ENCODE data around the gene HP1BP3. TPM values are rescaled to one million over a fixed set of nuclear protein-coding genes. Genes with fewer than 3 reads are reported as not detected.

The HP1BP3 gene
- total and polyA plus RNA-seq, 2 of the 4 experiments (the other 2 are of a cell fraction) = 88.4 to 151 TPM

- Histone ChIP-seq H4K91ac (ENCODE audit: insufficient read depth, low read depth, low read length) (no peak overlapping the region), H2BK5ac (ENCODE audit: low read depth, low read length, poor library complexity, severe bottlenecking) (no peak overlapping the region), H3K4me1 (ENCODE audit: control insufficient read depth, insufficient read depth, low read length) (no peaks in the 10 kb centered on the region), H3K4me2 (ENCODE audit: low read depth, low read length) (no peak overlapping the region), H4K20me1 (ENCODE audit: insufficient read depth, low read length) (no peaks in the 10 kb centered on the region; the same call in 1 of the 2 replicates), H3K36me3 (ENCODE audit: control insufficient read depth, insufficient read depth, low read length) (no peaks in the 10 kb centered on the region), H3K79me1 (ENCODE audit: low read depth in 1 of 2, low read length in 2 of 2) (peaks cover 0 to 6% of the 10 kb centered on the region in 2 experiments; a peak in 1 of 4 replicates), H2AK9ac (replicated peaks; ENCODE audit: low read depth, low read length, poor library complexity) (no peak overlapping the region), H3K27ac (ENCODE audit: insufficient read depth, low read length) (no peak overlapping the region), H2AK5ac (ENCODE audit: low read depth, low read length) (no peak overlapping the region), H3K56ac (ENCODE audit: extremely low read depth, insufficient read depth, low read length) (no peak overlapping the region), H2BK20ac (ENCODE audit: low read depth, low read length) (no peak overlapping the region), H3K18ac (ENCODE audit: low read depth, low read length) (no peak overlapping the region), H3K23ac (ENCODE audit: low read depth, low read length) (no peak overlapping the region), H4K5ac (ENCODE audit: low read depth, low read length) (no peak overlapping the region), H3K9me3 (ENCODE audit: control insufficient read depth, insufficient read depth, low read length) (no peaks in the 10 kb centered on the region), H3K9me1 (ENCODE audit: insufficient read depth, low read length) (0 out of 2 replicates have a peak, but pooled peaks cover 6% of the 10 kb centered on the region), H2BK120ac (ENCODE audit: low read depth, low read length) (no peak overlapping the region), H2BK15ac (ENCODE audit: low read depth, low read length) (no peak overlapping the region), H3K14ac (replicated peaks; ENCODE audit: low read depth, low read length) (no peak overlapping the region), H3K27me3 (ENCODE audit: control insufficient read depth, insufficient read depth, low read length) (no peaks in the 10 kb centered on the region), H3K4me3 (ENCODE audit: insufficient read depth, low read depth, low read length) (no peak overlapping the region), H3K9ac (ENCODE audit: low read depth, low read length) (no peak overlapping the region), H2AFZ (replicated peaks; ENCODE audit: low read length, poor library complexity) (no peak overlapping the region), H3K4ac (ENCODE audit: low read depth, low read length) (no peak overlapping the region), H4K8ac (ENCODE audit: low read depth in 2 of 2, low read length in 2 of 2) (no peak overlapping the region)
- TF ChIP-seq CEBPB (IDR thresholded peaks at IDR 0.05; ENCODE audit: low read depth, low read length) = no peak
- TF ChIP-seq, protein P1, sequence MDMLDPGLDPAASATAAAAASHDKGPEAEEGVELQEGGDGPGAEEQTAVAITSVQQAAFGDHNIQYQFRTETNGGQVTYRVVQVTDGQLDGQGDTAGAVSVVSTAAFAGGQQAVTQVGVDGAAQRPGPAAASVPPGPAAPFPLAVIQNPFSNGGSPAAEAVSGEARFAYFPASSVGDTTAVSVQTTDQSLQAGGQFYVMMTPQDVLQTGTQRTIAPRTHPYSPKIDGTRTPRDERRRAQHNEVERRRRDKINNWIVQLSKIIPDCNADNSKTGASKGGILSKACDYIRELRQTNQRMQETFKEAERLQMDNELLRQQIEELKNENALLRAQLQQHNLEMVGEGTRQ (IDR thresholded peaks at IDR 0.05; ENCODE audit: low read depth, low read length) = no peak
- no peak for TF ChIP-seq CHD1 (IDR thresholded peaks at IDR 0.05; ENCODE audit: low read depth, low read length)
- TF ChIP-seq BHLHE40 (IDR thresholded peaks at IDR 0.05; ENCODE audit: low read depth, low read length) = no peak
- no peak for TF ChIP-seq RCOR1 (IDR thresholded peaks at IDR 0.05; ENCODE audit: insufficient replicate concordance, low read length)
- no peak for TF ChIP-seq POLR2A (IDR thresholded peaks at IDR 0.05; ENCODE audit: low read depth, low read length)
- TF ChIP-seq SMC3 (IDR thresholded peaks at IDR 0.05; ENCODE audit: low read depth, low read length) = no peak
- TF ChIP-seq NFE2L2 (IDR thresholded peaks at IDR 0.05; ENCODE audit: low read depth, low read length) = no peak
- no peak for TF ChIP-seq RAD21 (IDR thresholded peaks at IDR 0.05; ENCODE audit: low read length)
- TF ChIP-seq RFX5 (IDR thresholded peaks at IDR 0.05; ENCODE audit: low read depth, low read length) = no peak
- TF ChIP-seq ELK1 (IDR thresholded peaks at IDR 0.05; ENCODE audit: borderline replicate concordance, low read depth, low read length) = no peak
- no peak for TF ChIP-seq FOS (IDR thresholded peaks at IDR 0.05; ENCODE audit: low read depth, low read length)
- TF ChIP-seq MAFK (IDR thresholded peaks at IDR 0.05; ENCODE audit: low read depth, low read length) = no peak
- TF ChIP-seq MAZ (IDR thresholded peaks at IDR 0.05; ENCODE audit: borderline replicate concordance, low read depth, low read length) = no peak
- TF ChIP-seq MXI1 (IDR thresholded peaks at IDR 0.05; ENCODE audit: borderline replicate concordance, low read depth, low read length) = no peak
- TF ChIP-seq, protein P2, sequence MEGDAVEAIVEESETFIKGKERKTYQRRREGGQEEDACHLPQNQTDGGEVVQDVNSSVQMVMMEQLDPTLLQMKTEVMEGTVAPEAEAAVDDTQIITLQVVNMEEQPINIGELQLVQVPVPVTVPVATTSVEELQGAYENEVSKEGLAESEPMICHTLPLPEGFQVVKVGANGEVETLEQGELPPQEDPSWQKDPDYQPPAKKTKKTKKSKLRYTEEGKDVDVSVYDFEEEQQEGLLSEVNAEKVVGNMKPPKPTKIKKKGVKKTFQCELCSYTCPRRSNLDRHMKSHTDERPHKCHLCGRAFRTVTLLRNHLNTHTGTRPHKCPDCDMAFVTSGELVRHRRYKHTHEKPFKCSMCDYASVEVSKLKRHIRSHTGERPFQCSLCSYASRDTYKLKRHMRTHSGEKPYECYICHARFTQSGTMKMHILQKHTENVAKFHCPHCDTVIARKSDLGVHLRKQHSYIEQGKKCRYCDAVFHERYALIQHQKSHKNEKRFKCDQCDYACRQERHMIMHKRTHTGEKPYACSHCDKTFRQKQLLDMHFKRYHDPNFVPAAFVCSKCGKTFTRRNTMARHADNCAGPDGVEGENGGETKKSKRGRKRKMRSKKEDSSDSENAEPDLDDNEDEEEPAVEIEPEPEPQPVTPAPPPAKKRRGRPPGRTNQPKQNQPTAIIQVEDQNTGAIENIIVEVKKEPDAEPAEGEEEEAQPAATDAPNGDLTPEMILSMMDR (conservative IDR thresholded peaks at IDR 0.05; ENCODE audit: low read depth, low read length) = no peak
- WGBS, 2 experiments (ENCODE audit: extremely low coverage in 2 of 2, insufficient read length in 1 of 2) = no CpG with 5 or more reads among the region's 4 CpGs
- ChIA-PET CTCF (no interaction called here), POLR2A (ENCODE audit: unreplicated experiment) (no interaction called here)
- no peak for ATAC-seq (ENCODE audit: low read depth)
- no TSS peak for BruUV-seq (replicated peaks)
- intact Hi-C loops (cut with micrococcal nuclease) (no loop called here), in situ Hi-C loops (cut with MboI; ENCODE audit: low sequenced_read_pairs) (no loop called here), dilution Hi-C loops (cut with HindIII; ENCODE audit: low sequenced_read_pairs, unreplicated experiment) (no loop called here)
- DNase-seq = no peak
Observed at GRCh38 chr1:20723159-20723536, 64.0 kb downstream of the HP1BP3 start.
